Calu3 (cell line): ENCODE data around the gene MRTO4. TPM values are rescaled to one million over a fixed set of nuclear protein-coding genes. Genes with fewer than 3 reads are reported as not detected.

Experiments used
- BruUV-seq: library from RNA; stranded (reverse); fragments of 400-500 nt; replicated peaks from 2 replicates; lab custom pipeline; 2021; lab: Mats Ljungman, UMichigan
- CTCF ChIA-PET: fragments of 300-600 bp; sonication (Branson Sonifier 250); formaldehyde crosslinking; loops from one replicate; lab custom pipeline; 2022; ENCODE audit warnings: antibody characterized with exemption; lab: Charles Lee
- DNase-seq: peaks from one replicate; pipeline ENCODE4 v3.0.0; 2022
- H3K27ac Mint-ChIP-seq: one replicate; pipeline ENCODE4 v1.8.0; 2022; ENCODE audit warnings: mixed read lengths; ENCODE audit not compliant: unreplicated experiment
- H3K27me3 Mint-ChIP-seq: one replicate; pipeline ENCODE4 v1.8.0; 2022; ENCODE audit warnings: mixed read lengths; ENCODE audit not compliant: unreplicated experiment
- H3K36me3 Mint-ChIP-seq: one replicate; pipeline ENCODE4 v1.8.0; 2022; ENCODE audit warnings: mild to moderate bottlenecking, moderate library complexity, mixed read lengths; ENCODE audit not compliant: insufficient read depth, unreplicated experiment
- H3K4me1 Mint-ChIP-seq: one replicate; pipeline ENCODE4 v1.8.0; 2022; ENCODE audit warnings: mild to moderate bottlenecking, low read depth, mixed read lengths; ENCODE audit not compliant: unreplicated experiment
- H3K4me3 Mint-ChIP-seq: one replicate; pipeline ENCODE4 v1.8.0; 2022; ENCODE audit warnings: mild to moderate bottlenecking, low read depth, moderate library complexity, mixed read lengths; ENCODE audit not compliant: unreplicated experiment
- H3K9me3 Mint-ChIP-seq: one replicate; pipeline ENCODE4 v1.8.0; 2022; ENCODE audit warnings: low read depth, mixed read lengths; ENCODE audit not compliant: unreplicated experiment
- intact Hi-C: fragments of 100-400 bp; cut with micrococcal nuclease; formaldehyde crosslinking; loops from one replicate; pipeline ENCODE4 v1.10.0; 2022; ENCODE audit not compliant: unreplicated experiment
- total RNA-seq: library from RNA; stranded (reverse); gene quantifications from 2 replicates; pipeline ENCODE4 v1.2.3, GENCODE V29; 2022
- TF ChIP-seq, protein P1 (sequence below): fragments of 200-600 bp; IDR thresholded peaks from one replicate; pipeline ENCODE4 v1.8.0; 2022; ENCODE audit warnings: antibody characterized with exemption; ENCODE audit not compliant: unreplicated experiment

MRTO4 gene
- total RNA-seq, 1 experiment from 2014 or later, result 37.0 TPM

DNA sequence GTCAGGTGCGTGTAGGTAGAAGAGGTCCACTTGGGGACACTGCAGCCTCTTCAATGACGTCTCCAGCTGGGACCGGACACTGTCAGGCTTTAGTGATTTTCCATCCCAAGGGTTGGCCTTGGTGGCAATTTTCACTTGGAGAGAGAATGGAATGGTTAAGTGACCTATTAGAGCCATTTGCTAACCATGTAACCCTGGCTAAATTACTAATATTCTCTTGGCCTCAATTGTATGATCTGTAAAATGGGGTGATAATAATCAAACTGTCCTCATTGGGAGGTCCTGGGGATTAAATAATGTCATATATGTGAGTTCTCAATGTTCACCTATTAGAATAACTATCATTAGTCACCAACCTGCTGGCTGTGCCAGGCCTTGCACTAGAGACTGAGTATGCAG lies 56.9 kb downstream of the MRTO4 start:
- Mint-ChIP-seq H3K27ac (no peak overlapping the region), H3K9me3 (no peaks in the 10 kb centered on the region), H3K36me3 (peaks cover 40% of the 10 kb centered on the region), H3K4me3 (no peak overlapping the region), H3K4me1 (peaks cover 18% of the 10 kb centered on the region), H3K27me3 (no peaks in the 10 kb centered on the region)
- BruUV-seq, result no TSS peak
- DNase-seq, result no peak
- TF ChIP-seq, protein P1, sequence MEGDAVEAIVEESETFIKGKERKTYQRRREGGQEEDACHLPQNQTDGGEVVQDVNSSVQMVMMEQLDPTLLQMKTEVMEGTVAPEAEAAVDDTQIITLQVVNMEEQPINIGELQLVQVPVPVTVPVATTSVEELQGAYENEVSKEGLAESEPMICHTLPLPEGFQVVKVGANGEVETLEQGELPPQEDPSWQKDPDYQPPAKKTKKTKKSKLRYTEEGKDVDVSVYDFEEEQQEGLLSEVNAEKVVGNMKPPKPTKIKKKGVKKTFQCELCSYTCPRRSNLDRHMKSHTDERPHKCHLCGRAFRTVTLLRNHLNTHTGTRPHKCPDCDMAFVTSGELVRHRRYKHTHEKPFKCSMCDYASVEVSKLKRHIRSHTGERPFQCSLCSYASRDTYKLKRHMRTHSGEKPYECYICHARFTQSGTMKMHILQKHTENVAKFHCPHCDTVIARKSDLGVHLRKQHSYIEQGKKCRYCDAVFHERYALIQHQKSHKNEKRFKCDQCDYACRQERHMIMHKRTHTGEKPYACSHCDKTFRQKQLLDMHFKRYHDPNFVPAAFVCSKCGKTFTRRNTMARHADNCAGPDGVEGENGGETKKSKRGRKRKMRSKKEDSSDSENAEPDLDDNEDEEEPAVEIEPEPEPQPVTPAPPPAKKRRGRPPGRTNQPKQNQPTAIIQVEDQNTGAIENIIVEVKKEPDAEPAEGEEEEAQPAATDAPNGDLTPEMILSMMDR, result no peak
- intact Hi-C loops, result no loop called here
- CTCF ChIA-PET, result no interaction called here

- TF ChIP-seq, protein P1, result no peak
- Mint-ChIP-seq H3K4me3 (no peak overlapping the region), H3K27me3 (no peaks in the 10 kb centered on the region), H3K4me1 (peaks cover 20% of the 10 kb centered on the region), H3K36me3 (peaks cover 41% of the 10 kb centered on the region), H3K9me3 (no peaks in the 10 kb centered on the region), H3K27ac (no peak overlapping the region)
- CTCF ChIA-PET, result no interaction called here
- intact Hi-C loops, result no loop called here
- no peak for DNase-seq
- BruUV-seq, result no TSS peak
Observed at GRCh38 chr1:19309123-19309813, 57.7 kb downstream of the MRTO4 start.

Other genes starting within 250 kb of the MRTO4 start
- gene UBR4, start 41.5 kb upstream of the MRTO4 start, total RNA-seq, result 123 and 134 TPM in 2 replicates
- gene EMC1, start 281 bp upstream of the MRTO4 start, total RNA-seq, result 50.9 and 53.4 TPM in 2 replicates
- 1.7 and 2.2 TPM in 2 replicates for gene AKR7A3, start 37.0 kb downstream of the MRTO4 start, total RNA-seq
- gene AKR7A2, start 60.3 kb downstream of the MRTO4 start, total RNA-seq, result 25.7 and 26.3 TPM in 2 replicates
- 10.0 and 13.1 TPM in 2 replicates for gene SLC66A1, start 60.5 kb downstream of the MRTO4 start, total RNA-seq
- 198 and 207 TPM in 2 replicates for gene CAPZB, start 233.7 kb downstream of the MRTO4 start, total RNA-seq